IMR-90 (cell line): Measurements from ENCODE around the gene SMIM44. TPM values are rescaled to one million over a fixed set of nuclear protein-coding genes. Genes with fewer than 3 reads are reported as not detected.

Source experiments
- ATAC-seq: fragments of 200-7000 bp; cut with Tn5 transposase; 2 replicates; pipeline ENCODE4 v1.9.1; 2020; ENCODE audit warnings: low read depth, mild to moderate bottlenecking, moderate library complexity
- BruUV-seq: library from RNA; stranded (reverse); fragments of 400-500 nt; replicated peaks from 2 replicates; lab custom pipeline; 2021; lab: Mats Ljungman, UMichigan
- CTCF ChIA-PET: fragments of 300-600 bp; formaldehyde crosslinking; extraction: SDS; loops from one replicate; lab custom pipeline; 2021; ENCODE audit warnings: antibody characterized with exemption; lab: Yijun Ruan, JAX
- POLR2A ChIA-PET: fragments of 300-600 bp; sonication (Branson Sonifier 250); formaldehyde crosslinking; loops from one replicate; lab custom pipeline; 2022; ENCODE audit warnings: antibody characterized with exemption; ENCODE audit not compliant: unreplicated experiment; lab: Charles Lee
- DNase-seq: peaks from one replicate; pipeline ENCODE4 v3.0.0; 2013
- H2AFZ ChIP-seq: replicated peaks from 2 replicates; pipeline ENCODE3; 2013; ENCODE audit warnings: low read length, mild to moderate bottlenecking; ENCODE audit not compliant: poor library complexity
- H2AK5ac ChIP-seq: 2 replicates; pipeline ENCODE4 v1.6.1; 2013; ENCODE audit warnings: low read depth, low read length, inconsistent platforms
- H2AK9ac ChIP-seq: replicated peaks from 2 replicates; pipeline ENCODE3; 2013; ENCODE audit warnings: mild to moderate bottlenecking, low read depth, low read length, moderate library complexity; ENCODE audit not compliant: poor library complexity
- H2BK120ac ChIP-seq: 2 replicates; pipeline ENCODE4 v1.6.1; 2013; ENCODE audit warnings: low read depth, low read length, inconsistent platforms
- H2BK15ac ChIP-seq: 3 replicates; pipeline ENCODE4 v1.6.1; 2013; ENCODE audit warnings: low read depth, low read length, inconsistent platforms
- H2BK20ac ChIP-seq: 2 replicates; pipeline ENCODE4 v1.6.1; 2013; ENCODE audit warnings: low read depth, mild to moderate bottlenecking, inconsistent platforms, low read length, moderate library complexity
- H2BK5ac ChIP-seq: 2 replicates; pipeline ENCODE4 v1.6.1; 2013; ENCODE audit warnings: mild to moderate bottlenecking, low read depth, low read length, inconsistent platforms; ENCODE audit not compliant: poor library complexity, severe bottlenecking
- H3K14ac ChIP-seq: replicated peaks from 2 replicates; pipeline ENCODE4 v1.6.1; 2013; ENCODE audit warnings: low read depth, low read length, inconsistent platforms
- H3K18ac ChIP-seq: 2 replicates; pipeline ENCODE4 v1.6.1; 2013; ENCODE audit warnings: low read depth, low read length, control low read depth
- H3K23ac ChIP-seq: 2 replicates; pipeline ENCODE4 v1.6.1; 2013; ENCODE audit warnings: low read depth, low read length, inconsistent platforms
- H3K27ac ChIP-seq: 2 replicates; pipeline ENCODE4 v1.5.1; 2013; ENCODE audit warnings: mild to moderate bottlenecking, control low read depth, low read length; ENCODE audit not compliant: insufficient read depth
- H3K27me3 ChIP-seq: 2 replicates; pipeline ENCODE4 v1.6.1; 2013; ENCODE audit warnings: low read length; ENCODE audit not compliant: control insufficient read depth, insufficient read depth
- H3K36me3 ChIP-seq: 2 replicates; pipeline ENCODE4 v1.6.1; 2013; ENCODE audit warnings: low read length, mixed read lengths; ENCODE audit not compliant: control insufficient read depth, insufficient read depth
- H3K4ac ChIP-seq: 2 replicates; pipeline ENCODE4 v1.6.1; 2013; ENCODE audit warnings: low read depth, low read length, inconsistent platforms
- H3K4me1 ChIP-seq: 2 replicates; pipeline ENCODE4 v1.6.1; 2013; ENCODE audit warnings: low read length, mixed read lengths; ENCODE audit not compliant: control insufficient read depth, insufficient read depth
- H3K4me2 ChIP-seq: 2 replicates; pipeline ENCODE4 v1.6.1; 2013; ENCODE audit warnings: low read depth, mild to moderate bottlenecking, control low read depth, low read length, moderate library complexity
- H3K4me3 ChIP-seq: 2 replicates; pipeline ENCODE4 v1.5.1; 2013; ENCODE audit warnings: low read depth, mild to moderate bottlenecking, control low read depth, low read length, moderate library complexity; ENCODE audit not compliant: insufficient read depth
- H3K56ac ChIP-seq: 2 replicates; pipeline ENCODE4 v1.6.1; 2013; ENCODE audit warnings: low read length, inconsistent platforms; ENCODE audit not compliant: insufficient read depth; ENCODE audit errors: extremely low read depth
- H3K79me1 ChIP-seq, 2 experiments: 2 replicates each; pipeline ENCODE4 v1.6.1; 2013; ENCODE audit warnings: low read length in 2 of 2, inconsistent platforms in 1 of 2, low read depth in 1 of 2
- H3K9ac ChIP-seq: 2 replicates; pipeline ENCODE4 v1.6.1; 2013; ENCODE audit warnings: low read depth, low read length, control low read depth
- H3K9me1 ChIP-seq: 2 replicates; pipeline ENCODE4 v1.6.1; 2013; ENCODE audit warnings: low read length, inconsistent platforms; ENCODE audit not compliant: insufficient read depth
- H3K9me3 ChIP-seq: 2 replicates; pipeline ENCODE4 v1.6.1; 2013; ENCODE audit warnings: low read length; ENCODE audit not compliant: control insufficient read depth, insufficient read depth
- H4K20me1 ChIP-seq: 2 replicates; pipeline ENCODE4 v1.6.1; 2013; ENCODE audit warnings: low read length, inconsistent platforms; ENCODE audit not compliant: insufficient read depth
- H4K5ac ChIP-seq: 2 replicates; pipeline ENCODE4 v1.6.1; 2013; ENCODE audit warnings: mild to moderate bottlenecking, low read depth, low read length, control low read depth
- H4K8ac ChIP-seq, 2 experiments: 2 replicates each; pipeline ENCODE4 v1.6.1; 2013; ENCODE audit warnings: low read depth in 2 of 2, low read length in 2 of 2, control low read depth in 1 of 2, inconsistent platforms in 1 of 2
- H4K91ac ChIP-seq: 2 replicates; pipeline ENCODE4 v1.6.1; 2013; ENCODE audit warnings: low read depth, low read length, inconsistent platforms; ENCODE audit not compliant: insufficient read depth
- BHLHE40 ChIP-seq: fragments of 150-350 bp; IDR thresholded peaks from 2 replicates; pipeline ENCODE4 v1.6.1; 2016; ENCODE audit warnings: mild to moderate bottlenecking, low read depth, low read length
- CEBPB ChIP-seq: IDR thresholded peaks from 2 replicates; pipeline ENCODE4 v1.6.1; 2012; ENCODE audit warnings: low read depth, low read length, improper control_type of control experiment
- CTCF ChIP-seq: conservative IDR thresholded peaks from 2 replicates; pipeline ENCODE4 v1.5.1; 2012; ENCODE audit warnings: mild to moderate bottlenecking, low read depth, low read length, improper control_type of control experiment
- ELK1 ChIP-seq: fragments of 150-350 bp; IDR thresholded peaks from 2 replicates; pipeline ENCODE4 v1.6.1; 2016; ENCODE audit warnings: low read depth, mild to moderate bottlenecking, low read length, moderate library complexity, borderline replicate concordance
- FOS ChIP-seq: fragments of 150-350 bp; IDR thresholded peaks from 2 replicates; pipeline ENCODE4 v1.6.1; 2016; ENCODE audit warnings: low read depth, low read length
- MAFK ChIP-seq: IDR thresholded peaks from 2 replicates; pipeline ENCODE4 v1.6.1; 2012; ENCODE audit warnings: low read depth, low read length, improper control_type of control experiment
- MAZ ChIP-seq: IDR thresholded peaks from 2 replicates; pipeline ENCODE4 v1.6.1; 2012; ENCODE audit warnings: low read depth, mild to moderate bottlenecking, low read length, improper control_type of control experiment, moderate library complexity, borderline replicate concordance
- MXI1 ChIP-seq: IDR thresholded peaks from 2 replicates; pipeline ENCODE4 v1.6.1; 2012; ENCODE audit warnings: low read depth, mild to moderate bottlenecking, low read length, moderate library complexity, borderline replicate concordance
- NFE2L2 ChIP-seq: fragments of 150-350 bp; IDR thresholded peaks from 2 replicates; pipeline ENCODE4 v1.6.1; 2016; ENCODE audit warnings: low read depth, mild to moderate bottlenecking, low read length
- POLR2A ChIP-seq: IDR thresholded peaks from 2 replicates; pipeline ENCODE4 v1.6.1; 2012; ENCODE audit warnings: mild to moderate bottlenecking, low read depth, low read length
- RAD21 ChIP-seq: IDR thresholded peaks from 2 replicates; pipeline ENCODE4 v1.6.1; 2012; ENCODE audit warnings: low read length, improper control_type of control experiment
- SMC3 ChIP-seq: fragments of 150-350 bp; IDR thresholded peaks from 2 replicates; pipeline ENCODE4 v1.6.1; 2016; ENCODE audit warnings: low read depth, mild to moderate bottlenecking, antibody characterized with exemption, low read length, moderate library complexity
- USF2 ChIP-seq: fragments of 150-350 bp; IDR thresholded peaks from 2 replicates; pipeline ENCODE4 v1.6.1; 2017; ENCODE audit warnings: mild to moderate bottlenecking, antibody characterized with exemption, low read length, low read depth
- WGBS, 2 experiments: methylation state at CpG; one replicate each; pipeline versions ENCODE4 v1.1.5 to v1.1.7; 2013; ENCODE audit warnings: missing lambda C conversion rate in 2 of 2; ENCODE audit not compliant: insufficient read length in 1 of 2; ENCODE audit errors: extremely low coverage in 2 of 2; 5-methylcytosine and 5-hydroxymethylcytosine counted together
- dilution Hi-C: fragments of 300-500 bp; cut with HindIII; formaldehyde crosslinking; loops from one replicate; pipeline ENCODE4 v1.14.3; 2018; ENCODE audit warnings: low sequenced_read_pairs; ENCODE audit not compliant: unreplicated experiment
- in situ Hi-C: fragments of 300-500 bp; cut with MboI; formaldehyde crosslinking; loops from 3 replicates; pipeline ENCODE4 v1.14.3; 2019; ENCODE audit warnings: low sequenced_read_pairs, inconsistent platforms, mixed read lengths
- intact Hi-C: fragments of 100-400 bp; cut with micrococcal nuclease; formaldehyde crosslinking; loops from 2 replicates; pipeline ENCODE4 v1.10.0; 2022
- polyA plus RNA-seq, 3 experiments: library from polyadenylated mRNA; depleted of rRNA; stranded (reverse); fragments of >200 nt; gene quantifications; 2 replicates each; pipeline ENCODE4 v1.2.3, GENCODE V29; 2012; ENCODE audit warnings: low replicate concordance in 1 of 3
- total RNA-seq: library from RNA; depleted of rRNA; stranded (reverse); fragments of >200 nt; gene quantifications from 2 replicates; pipeline ENCODE4 v1.2.3, GENCODE V29; 2012

Gene SMIM44
- total and polyA plus RNA-seq, 2 of the 4 experiments (the other 2 are of a cell fraction) = not detected

- Histone ChIP-seq H2BK5ac (no peak overlapping the region), H4K8ac (no peak overlapping the region), H3K4ac (no peak overlapping the region), H3K79me1 (peaks cover 22 to 64% of the 10 kb centered on the region in 2 experiments), H3K4me1 (peaks cover 16% of the 10 kb centered on the region), H2AFZ (no peak overlapping the region), H2AK5ac (no peak overlapping the region), H3K4me2 (no peak overlapping the region), H3K27ac (no peak overlapping the region), H3K23ac (no peak overlapping the region), H3K4me3 (no peak overlapping the region), H2AK9ac (no peak overlapping the region), H3K9me1 (peaks cover 6% of the 10 kb centered on the region; the same call in 1 of the 2 replicates), H3K56ac (no peak overlapping the region), H2BK120ac (no peak overlapping the region), H2BK20ac (no peak overlapping the region), H3K36me3 (peaks cover 26% of the 10 kb centered on the region), H3K9ac (no peak overlapping the region), H4K5ac (no peak overlapping the region), H4K20me1 (peaks cover 33% of the 10 kb centered on the region), H4K91ac (no peak overlapping the region), H3K9me3 (no peaks in the 10 kb centered on the region), H3K27me3 (no peaks in the 10 kb centered on the region), H3K18ac (no peak overlapping the region), H3K14ac (no peak overlapping the region), H2BK15ac (no peak overlapping the region)
- dilution Hi-C loops = no loop called here
- in situ Hi-C loops = no loop called here
- DNase-seq = no peak
- intact Hi-C loops = no loop called here
- CTCF ChIA-PET = no interaction called here
- WGBS, 2 experiments = 90% methylated on average over 8 of the region's 58 CpGs; no CpG with 5 or more reads in 1 of the 2 experiments
- POLR2A ChIA-PET = no interaction called here
- BruUV-seq = no TSS peak
- ATAC-seq = no peak
- TF ChIP-seq SMC3 (no peak), NFE2L2 (no peak), CEBPB (no peak), USF2 (no peak), MAZ (no peak), BHLHE40 (no peak), MXI1 (no peak), MAFK (no peak), FOS (no peak), CTCF (no peak), POLR2A (no peak), ELK1 (no peak), RAD21 (no peak)
These were observed 20.1 kb downstream of the SMIM44 start for GRCh38 chr19:3462991-3463713.
